Posterior cingulate gyrus (tissue), 11 donors: ENCODE measurements around the gene C1R.
"Not testable (repeated sequence)": the region's sequence is repeated elsewhere in the genome, so short reads cannot be mapped to it uniquely, and the experiment has no call there.

Experiments
- DNase-seq, 10 donors: peaks; one replicate each; pipeline versions ENCODE4 v3.0.0 to v3.0.0-alpha.2; 2020 to 2021; ENCODE audit warnings: mixed read lengths in 3 of 10
- intact Hi-C: fragments of 100-400 bp; cut with DNase I; formaldehyde crosslinking; loops from one replicate; pipeline ENCODE4 v1.15.1; 2023

Gene C1R

GRCh38 chr12:7054925-7055324 is 37.3 kb downstream of the C1R start:
- no peak for DNase-seq
- intact Hi-C loops: no loop called here

- intact Hi-C loops, DNase-seq: not testable (repeated sequence)
Observed at GRCh38 chr12:7049973-7050372, 42.3 kb downstream of the C1R start.

- intact Hi-C loops: not testable (repeated sequence)
- DNase-seq: peak in 1 of 10 donors; percentile 41
Observed at GRCh38 chr12:7049445-7049951, 42.7 kb downstream of the C1R start.

GRCh38 chr12:7047306-7047705 is 44.9 kb downstream of the C1R start:
- DNase-seq: no peak
- intact Hi-C loops: no loop called here

- DNase-seq: no peak
- intact Hi-C loops: no loop called here
Observed at GRCh38 chr12:7046383-7047105, 45.7 kb downstream of the C1R start.

GRCh38 chr12:7045913-7046312 is 46.3 kb downstream of the C1R start:
- DNase-seq: no peak

GRCh38 chr12:7042842-7043241 is 49.4 kb downstream of the C1R start:
- intact Hi-C loops: no loop called here
- DNase-seq: no peak

More at GRCh38 chr12:7045913-7046312, 46.3 kb downstream of the C1R start:
- intact Hi-C loops: no loop called here

GRCh38 chr12:7039403-7039802 is 52.8 kb downstream of the C1R start:
- no peak for DNase-seq
- intact Hi-C loops: no loop called here

GRCh38 chr12:7038591-7038990 is 53.7 kb downstream of the C1R start:
- intact Hi-C loops: no loop called here
- DNase-seq: no peak

GRCh38 chr12:7037411-7037810 is 54.8 kb downstream of the C1R start:
- intact Hi-C loops, DNase-seq: not testable (repeated sequence)

- intact Hi-C loops: no loop called here
- DNase-seq: no peak
Observed at GRCh38 chr12:7035463-7035862, 56.8 kb downstream of the C1R start.

GRCh38 chr12:7034464-7034863 is 57.8 kb downstream of the C1R start:
- DNase-seq: no peak
- intact Hi-C loops: no loop called here

GRCh38 chr12:7032990-7033389 is 59.3 kb downstream of the C1R start:
- intact Hi-C loops: no loop called here
- no peak for DNase-seq

- intact Hi-C loops: no loop called here
- DNase-seq: no peak
Observed at GRCh38 chr12:7031306-7031705, 60.9 kb downstream of the C1R start.
